ENCODE data around the gene PBX1. TPM values are rescaled to one million over a fixed set of nuclear protein-coding genes. Genes with fewer than 3 reads are reported as not detected.

PBX1 gene
- total RNA-seq, 1 donor from 2014 or later = 71.7 TPM

GRCh38 chr1:164557270-164557669, 1.7 kb upstream of the PBX1 start:
- Mint-ChIP-seq H3K4me1 (peaks cover 25% of the 10 kb centered on the region), H3K27ac (ENCODE audit: unreplicated experiment) (no peak overlapping the region), H3K9me3 (peaks cover 7% of the 10 kb centered on the region), H3K27me3 (ENCODE audit: low read depth) (no peaks in the 10 kb centered on the region), H3K4me3 (peak overlapping the region; percentile 90), H3K36me3 (ENCODE audit: low read depth) (peaks cover 9% of the 10 kb centered on the region)
- no peak for TF ChIP-seq CTCF (conservative IDR thresholded peaks at IDR 0.05)
- no peak for DNase-seq (ENCODE audit: low read depth, low spot score)

GRCh38 chr1:164559342-164560051, 513 bp downstream of the PBX1 start:
- Mint-ChIP-seq H3K4me1 (peaks cover 39% of the 10 kb centered on the region), H3K27me3 (ENCODE audit: low read depth) (no peaks in the 10 kb centered on the region), H3K36me3 (ENCODE audit: low read depth) (no peaks in the 10 kb centered on the region), H3K4me3 (peak overlapping the region; percentile 90), H3K9me3 (no peaks in the 10 kb centered on the region), H3K27ac (ENCODE audit: unreplicated experiment) (peak overlapping the region; percentile 88)
- TF ChIP-seq CTCF (conservative IDR thresholded peaks at IDR 0.05) = no peak
- DNase-seq (ENCODE audit: low read depth, low spot score) = peak; percentile 49

GRCh38 chr1:164560121-164560541, 1.1 kb downstream of the PBX1 start:
- H3K27ac Mint-ChIP-seq (ENCODE audit: unreplicated experiment) = peak overlapping the region; percentile 88
- H3K27me3 Mint-ChIP-seq (ENCODE audit: low read depth) = no peaks in the 10 kb centered on the region
- H3K4me3 Mint-ChIP-seq = peak overlapping the region; percentile 90
- H3K4me1 Mint-ChIP-seq = peaks cover 45% of the 10 kb centered on the region
- no peaks in the 10 kb centered on the region for H3K9me3 Mint-ChIP-seq
- DNase-seq (ENCODE audit: low read depth, low spot score) = no peak
- H3K36me3 Mint-ChIP-seq (ENCODE audit: low read depth) = no peaks in the 10 kb centered on the region
- no peak for TF ChIP-seq CTCF (conservative IDR thresholded peaks at IDR 0.05)

GRCh38 chr1:164560556-164560955, 1.6 kb downstream of the PBX1 start:
- TF ChIP-seq CTCF (conservative IDR thresholded peaks at IDR 0.05) = no peak
- Mint-ChIP-seq H3K27me3 (ENCODE audit: low read depth) (no peaks in the 10 kb centered on the region), H3K4me3 (peak overlapping the region; percentile 90), H3K27ac (ENCODE audit: unreplicated experiment) (peak overlapping the region; percentile 61), H3K36me3 (ENCODE audit: low read depth) (no peaks in the 10 kb centered on the region), H3K4me1 (peaks cover 49% of the 10 kb centered on the region), H3K9me3 (no peaks in the 10 kb centered on the region)
- DNase-seq (ENCODE audit: low read depth, low spot score) = no peak

GRCh38 chr1:164561007-164561406, 2.0 kb downstream of the PBX1 start:
- Mint-ChIP-seq H3K36me3 (ENCODE audit: low read depth) (no peaks in the 10 kb centered on the region), H3K27ac (ENCODE audit: unreplicated experiment) (peak overlapping the region; percentile 61)

More at GRCh38 chr1:164561007-164561406, 2.0 kb downstream of the PBX1 start:
- Mint-ChIP-seq H3K9me3 (no peaks in the 10 kb centered on the region), H3K27me3 (ENCODE audit: low read depth) (no peaks in the 10 kb centered on the region), H3K4me1 (peaks cover 53% of the 10 kb centered on the region), H3K4me3 (peak overlapping the region; percentile 90)
- TF ChIP-seq CTCF (conservative IDR thresholded peaks at IDR 0.05) = no peak
- DNase-seq (ENCODE audit: low read depth, low spot score) = no peak
